Measurements from ENCODE around the gene CFAP91.

GRCh38 chr3:119700920-119701734, 1.7 kb upstream of the CFAP91 start:
- TF ChIP-seq POLR2A (IDR thresholded peaks at IDR 0.05), result no peak
- TF ChIP-seq, protein P1, sequence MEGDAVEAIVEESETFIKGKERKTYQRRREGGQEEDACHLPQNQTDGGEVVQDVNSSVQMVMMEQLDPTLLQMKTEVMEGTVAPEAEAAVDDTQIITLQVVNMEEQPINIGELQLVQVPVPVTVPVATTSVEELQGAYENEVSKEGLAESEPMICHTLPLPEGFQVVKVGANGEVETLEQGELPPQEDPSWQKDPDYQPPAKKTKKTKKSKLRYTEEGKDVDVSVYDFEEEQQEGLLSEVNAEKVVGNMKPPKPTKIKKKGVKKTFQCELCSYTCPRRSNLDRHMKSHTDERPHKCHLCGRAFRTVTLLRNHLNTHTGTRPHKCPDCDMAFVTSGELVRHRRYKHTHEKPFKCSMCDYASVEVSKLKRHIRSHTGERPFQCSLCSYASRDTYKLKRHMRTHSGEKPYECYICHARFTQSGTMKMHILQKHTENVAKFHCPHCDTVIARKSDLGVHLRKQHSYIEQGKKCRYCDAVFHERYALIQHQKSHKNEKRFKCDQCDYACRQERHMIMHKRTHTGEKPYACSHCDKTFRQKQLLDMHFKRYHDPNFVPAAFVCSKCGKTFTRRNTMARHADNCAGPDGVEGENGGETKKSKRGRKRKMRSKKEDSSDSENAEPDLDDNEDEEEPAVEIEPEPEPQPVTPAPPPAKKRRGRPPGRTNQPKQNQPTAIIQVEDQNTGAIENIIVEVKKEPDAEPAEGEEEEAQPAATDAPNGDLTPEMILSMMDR (IDR thresholded peaks at IDR 0.05), result no peak
